Cardiac fibroblast (primary cell): ENCODE measurements around the gene CD320.
A peak's percentile ranks its signal among the peaks of the same experiment; 100 is the strongest.
"Not testable (repeated sequence)": the region's sequence is repeated elsewhere in the genome, so short reads cannot be mapped to it uniquely, and the experiment has no call there.

Experiments used
- DNase-seq, 2 donors: peaks; one replicate each; pipeline versions ENCODE4 v3.0.0 to v3.0.0-alpha.2; 2010; ENCODE audit warnings: low read depth in 2 of 2
- H3K4me3 ChIP-seq, 2 donors: replicated peaks in 1 of 2; 1 replicate in 1 of 2; 2 replicates in 1 of 2; pipeline ENCODE4 v1.5.1; 2011; ENCODE audit warnings: low read depth in 2 of 2, low read length in 2 of 2, mild to moderate bottlenecking in 2 of 2, moderate library complexity in 1 of 2
- TF ChIP-seq, protein P1 (sequence below): IDR thresholded peaks from one replicate; pipeline ENCODE4 v1.5.1; 2011; ENCODE audit warnings: low read depth, mild to moderate bottlenecking, low read length, inconsistent platforms

CD320 gene

DNA sequence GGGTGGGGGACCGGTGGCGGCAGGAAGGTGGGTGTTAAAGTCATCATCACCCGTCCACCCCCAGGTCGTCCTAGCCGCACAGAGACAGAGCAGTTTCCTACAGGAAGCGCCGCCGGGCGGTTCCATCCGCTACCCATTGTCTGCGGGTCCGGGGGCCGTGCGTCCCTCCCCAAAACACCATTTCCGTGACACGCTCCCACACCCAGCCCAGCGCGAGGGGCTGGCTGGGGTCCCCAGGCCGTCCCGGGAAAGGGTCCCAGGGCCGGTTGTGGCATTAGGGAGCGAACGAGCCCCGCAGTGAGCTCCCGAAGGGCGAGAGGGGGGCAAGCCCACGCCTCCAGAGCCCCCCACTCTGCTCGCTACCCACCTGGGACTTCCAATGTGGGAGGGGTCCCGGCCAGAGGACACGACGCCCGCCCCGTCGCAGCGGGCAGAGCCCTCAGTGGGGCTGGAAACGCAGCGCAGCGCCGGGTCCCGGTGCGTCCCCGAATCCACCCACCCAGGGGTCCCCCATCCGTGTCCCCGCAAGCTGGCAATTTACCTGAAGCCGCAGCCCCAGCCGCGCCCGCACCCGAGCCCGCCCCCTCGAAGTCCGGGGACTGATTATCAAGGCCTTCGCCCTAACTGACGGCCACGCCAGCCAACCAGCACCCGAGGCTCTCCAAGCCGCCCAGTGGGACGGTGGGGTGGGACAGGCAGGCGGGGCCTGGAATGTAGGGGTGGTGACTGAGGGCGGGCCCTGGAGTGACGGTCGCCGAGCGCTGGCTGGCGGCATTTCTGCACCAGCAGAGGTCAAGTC, 34.7 kb upstream of the CD320 start, which contains the start of gene KANK3:
Gene KANK3, minus strand, starts transcription at position 579 of the 799 bp plus-strand sequence. CDS start 5,434 bp downstream, outside the sequence.
- peak within 1 kb of the TSS; percentile 43 to 55 for H3K4me3 ChIP-seq
- peak; percentile 97 for DNase-seq
- TF ChIP-seq, protein P1, sequence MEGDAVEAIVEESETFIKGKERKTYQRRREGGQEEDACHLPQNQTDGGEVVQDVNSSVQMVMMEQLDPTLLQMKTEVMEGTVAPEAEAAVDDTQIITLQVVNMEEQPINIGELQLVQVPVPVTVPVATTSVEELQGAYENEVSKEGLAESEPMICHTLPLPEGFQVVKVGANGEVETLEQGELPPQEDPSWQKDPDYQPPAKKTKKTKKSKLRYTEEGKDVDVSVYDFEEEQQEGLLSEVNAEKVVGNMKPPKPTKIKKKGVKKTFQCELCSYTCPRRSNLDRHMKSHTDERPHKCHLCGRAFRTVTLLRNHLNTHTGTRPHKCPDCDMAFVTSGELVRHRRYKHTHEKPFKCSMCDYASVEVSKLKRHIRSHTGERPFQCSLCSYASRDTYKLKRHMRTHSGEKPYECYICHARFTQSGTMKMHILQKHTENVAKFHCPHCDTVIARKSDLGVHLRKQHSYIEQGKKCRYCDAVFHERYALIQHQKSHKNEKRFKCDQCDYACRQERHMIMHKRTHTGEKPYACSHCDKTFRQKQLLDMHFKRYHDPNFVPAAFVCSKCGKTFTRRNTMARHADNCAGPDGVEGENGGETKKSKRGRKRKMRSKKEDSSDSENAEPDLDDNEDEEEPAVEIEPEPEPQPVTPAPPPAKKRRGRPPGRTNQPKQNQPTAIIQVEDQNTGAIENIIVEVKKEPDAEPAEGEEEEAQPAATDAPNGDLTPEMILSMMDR, result no peak

DNA sequence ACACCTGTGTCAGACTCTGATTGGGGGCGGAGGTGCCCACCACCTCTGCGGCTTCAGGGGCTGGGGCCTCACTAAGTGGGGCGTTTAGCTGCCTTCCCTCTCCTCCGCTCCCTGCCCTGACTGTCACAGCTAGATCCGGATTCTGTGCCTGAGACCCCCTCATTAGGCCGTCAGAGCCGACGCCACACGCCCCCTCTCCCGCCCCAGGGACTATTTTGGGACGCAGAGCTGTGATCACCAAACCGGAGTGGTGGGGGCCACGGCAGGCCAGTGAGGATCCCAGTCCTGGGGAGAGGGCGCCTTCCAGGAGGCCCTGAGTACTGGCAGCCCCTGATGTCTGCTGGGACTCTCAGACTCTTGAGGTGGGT, 34.1 kb upstream of the CD320 start:
- no peak for DNase-seq
- H3K4me3 ChIP-seq, result peak overlapping the region in 1 of 2 donors; percentile 21
- TF ChIP-seq, protein P1, result no peak

DNA sequence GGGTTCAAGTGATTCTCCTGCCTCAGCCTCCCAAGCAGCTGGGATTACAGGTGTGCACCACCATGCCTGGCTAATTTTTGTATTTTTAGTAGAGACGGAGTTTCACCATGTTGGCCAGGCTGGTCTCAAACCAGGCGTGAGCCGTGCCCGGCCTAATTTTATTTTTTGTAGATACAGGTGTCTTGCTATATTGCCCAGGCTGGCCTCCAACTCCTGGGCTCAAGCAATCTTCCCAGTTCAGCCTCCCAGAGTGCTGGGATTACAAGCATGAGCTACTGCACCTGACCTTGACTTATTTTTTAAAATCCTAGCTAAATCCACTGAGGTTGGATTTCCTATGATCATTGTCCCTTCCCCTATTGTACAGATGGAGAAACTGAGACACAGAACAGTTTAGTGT, 33.3 kb upstream of the CD320 start:
- DNase-seq, H3K4me3 ChIP-seq: not testable (repeated sequence)

DNA sequence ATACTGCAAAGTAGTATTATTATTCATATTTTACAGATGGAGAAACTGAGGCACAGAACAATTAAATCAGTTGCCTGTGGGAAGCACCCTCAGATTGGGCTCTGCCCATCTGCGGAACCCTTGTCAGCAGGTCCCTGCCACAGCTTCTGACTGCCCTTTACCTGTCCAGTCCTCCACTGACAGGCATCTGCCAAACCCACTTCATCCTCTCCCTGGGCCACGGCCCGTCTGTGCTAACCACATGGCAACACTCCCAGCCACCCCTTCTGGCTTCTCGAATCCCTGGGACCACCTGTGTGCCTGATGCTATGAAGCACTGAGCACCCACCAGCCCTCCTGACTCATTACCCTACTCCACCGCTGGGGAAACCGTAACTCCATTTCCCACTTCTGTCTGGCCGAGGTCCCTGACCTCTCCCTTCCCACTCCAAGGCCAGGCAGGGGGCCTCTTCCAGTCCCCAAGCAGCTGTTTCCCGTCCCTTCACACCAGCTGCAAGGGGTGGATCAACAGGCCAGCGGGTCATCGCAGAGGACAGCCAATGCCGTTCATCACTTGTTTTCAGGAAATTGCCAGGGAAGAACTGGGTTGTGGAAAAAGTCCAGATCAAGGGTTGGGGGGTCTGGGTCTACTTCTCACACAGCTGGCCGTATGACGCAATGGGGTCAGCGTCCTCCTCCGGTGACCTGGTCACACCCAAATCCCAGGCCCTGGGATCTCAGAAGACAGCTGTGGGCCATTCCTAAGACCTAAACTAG, 32.4 kb upstream of the CD320 start:
- TF ChIP-seq, protein P1, result peak; percentile 23
- DNase-seq, result peak in 1 of 2 donors; percentile 63
- H3K4me3 ChIP-seq, result no peak overlapping the region

DNA sequence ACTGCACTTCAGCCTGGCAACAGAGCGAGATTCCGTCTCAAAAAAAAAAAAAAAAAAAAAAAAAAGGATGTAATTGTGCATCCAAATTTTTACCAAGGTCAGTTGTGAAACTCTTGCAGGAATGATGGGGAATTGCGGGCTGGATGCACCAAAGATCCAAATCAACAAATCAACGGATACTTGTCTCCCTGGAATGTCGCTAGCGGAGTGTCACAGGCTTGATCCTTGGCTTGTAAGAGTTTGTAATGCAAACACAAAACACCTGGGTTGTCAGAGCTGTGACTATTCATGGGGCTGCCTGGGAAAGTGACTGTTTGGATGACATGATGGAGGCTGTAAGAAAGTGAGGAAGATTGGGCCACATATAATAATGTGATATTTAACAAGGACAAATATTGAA, 30.7 kb upstream of the CD320 start:
- no peak overlapping the region for H3K4me3 ChIP-seq
- DNase-seq, result no peak
- TF ChIP-seq, protein P1, result no peak

DNA sequence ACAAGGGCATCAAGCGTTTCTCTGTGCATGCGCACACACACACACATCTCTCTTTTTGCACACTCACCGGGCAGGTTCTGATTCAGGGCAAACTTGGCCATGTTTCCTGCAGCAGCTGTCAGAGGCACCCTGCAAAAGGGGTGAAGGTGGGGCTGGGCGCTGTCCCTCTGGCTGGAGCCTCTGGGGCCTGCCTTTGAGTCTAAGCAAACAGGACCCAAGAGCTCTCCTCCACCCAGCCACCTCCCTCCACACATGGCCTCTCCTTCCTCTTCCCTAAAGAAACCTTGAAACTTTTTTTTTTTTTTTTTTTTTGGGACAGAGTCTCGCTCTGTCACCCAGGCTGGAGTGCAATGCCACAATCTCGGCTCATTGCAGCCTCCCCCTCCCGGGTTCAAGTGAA, 29.6 kb upstream of the CD320 start:
- no peak overlapping the region for H3K4me3 ChIP-seq

DNA sequence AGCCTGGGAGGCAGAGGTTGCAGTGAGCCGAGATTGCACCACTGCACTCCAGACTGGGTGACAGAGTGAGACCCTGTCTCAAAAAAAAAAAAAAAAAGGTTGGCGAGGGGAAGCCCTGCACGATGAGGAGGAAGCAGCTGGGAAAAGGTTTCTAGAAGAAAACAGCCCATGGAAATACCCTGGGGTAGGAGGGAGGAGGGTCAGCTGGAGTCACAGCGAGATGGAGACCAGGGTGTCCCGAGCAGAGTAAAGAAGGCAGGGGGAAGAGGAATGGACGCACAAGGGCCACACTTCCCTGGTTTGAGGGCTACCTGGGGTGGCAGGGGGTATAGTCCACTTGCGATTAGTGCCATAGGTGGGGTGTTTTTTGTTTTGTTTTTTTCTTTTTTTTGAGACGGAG, 28.5 kb upstream of the CD320 start:
- no peak overlapping the region for H3K4me3 ChIP-seq
- DNase-seq, result no peak
- TF ChIP-seq, protein P1, result no peak

More for the DNA sequence above, 29.6 kb upstream of the CD320 start:
- no peak for DNase-seq
- TF ChIP-seq, protein P1, result no peak
